Astrocyte of the cerebellum (primary cell): ENCODE data around the gene JUNB.
A peak's percentile ranks its signal among the peaks of the same experiment; 100 is the strongest.

Experiments used
- DNase-seq: peaks from one replicate; pipeline ENCODE4 v3.0.0-alpha.2; 2011; ENCODE audit warnings: low read depth
- H3K4me3 ChIP-seq: 2 replicates; pipeline ENCODE4 v1.5.1; 2011; ENCODE audit warnings: mild to moderate bottlenecking, low read depth, low read length, moderate library complexity
- in situ Hi-C: cut with HindIII; loops from 2 replicates; pipeline ENCODE4 v1.10.0; 2017; ENCODE audit warnings: low sequenced_read_pairs
- TF ChIP-seq, protein P1 (sequence below): IDR thresholded peaks from 2 replicates; pipeline ENCODE4 v1.5.1; 2012; ENCODE audit warnings: low read length, low read depth, moderate library complexity, mild to moderate bottlenecking; ENCODE audit errors: missing control alignments

JUNB gene

DNA sequence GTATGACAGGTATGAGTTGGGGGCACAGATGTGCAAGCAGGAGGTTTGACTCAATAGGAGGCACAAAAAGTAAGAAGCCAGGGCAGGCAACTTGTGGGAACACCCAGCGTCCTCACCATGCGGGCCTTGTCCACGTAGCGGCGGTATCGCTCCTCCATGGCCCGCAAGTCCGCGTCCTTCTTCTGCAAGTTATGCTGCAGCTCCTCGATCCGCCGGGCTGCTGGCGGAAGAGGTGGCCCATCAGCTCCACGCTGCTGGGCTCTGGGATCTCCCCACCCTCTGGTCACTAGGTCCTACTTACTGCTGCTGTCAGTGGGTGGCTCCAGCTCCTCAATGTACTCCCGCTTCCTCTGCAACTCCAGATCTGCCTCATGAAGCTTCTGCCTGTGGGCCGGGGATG lies 26.6 kb upstream of the JUNB start:
- no peak overlapping the region for H3K4me3 ChIP-seq
- in situ Hi-C loops, result loop anchor here (5.0 kb wide), 2 partner anchors 53 to 83 kb away; no protein-coding TSS in a partner anchor
- TF ChIP-seq, protein P1, sequence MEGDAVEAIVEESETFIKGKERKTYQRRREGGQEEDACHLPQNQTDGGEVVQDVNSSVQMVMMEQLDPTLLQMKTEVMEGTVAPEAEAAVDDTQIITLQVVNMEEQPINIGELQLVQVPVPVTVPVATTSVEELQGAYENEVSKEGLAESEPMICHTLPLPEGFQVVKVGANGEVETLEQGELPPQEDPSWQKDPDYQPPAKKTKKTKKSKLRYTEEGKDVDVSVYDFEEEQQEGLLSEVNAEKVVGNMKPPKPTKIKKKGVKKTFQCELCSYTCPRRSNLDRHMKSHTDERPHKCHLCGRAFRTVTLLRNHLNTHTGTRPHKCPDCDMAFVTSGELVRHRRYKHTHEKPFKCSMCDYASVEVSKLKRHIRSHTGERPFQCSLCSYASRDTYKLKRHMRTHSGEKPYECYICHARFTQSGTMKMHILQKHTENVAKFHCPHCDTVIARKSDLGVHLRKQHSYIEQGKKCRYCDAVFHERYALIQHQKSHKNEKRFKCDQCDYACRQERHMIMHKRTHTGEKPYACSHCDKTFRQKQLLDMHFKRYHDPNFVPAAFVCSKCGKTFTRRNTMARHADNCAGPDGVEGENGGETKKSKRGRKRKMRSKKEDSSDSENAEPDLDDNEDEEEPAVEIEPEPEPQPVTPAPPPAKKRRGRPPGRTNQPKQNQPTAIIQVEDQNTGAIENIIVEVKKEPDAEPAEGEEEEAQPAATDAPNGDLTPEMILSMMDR, result no peak
- no peak for DNase-seq

DNA sequence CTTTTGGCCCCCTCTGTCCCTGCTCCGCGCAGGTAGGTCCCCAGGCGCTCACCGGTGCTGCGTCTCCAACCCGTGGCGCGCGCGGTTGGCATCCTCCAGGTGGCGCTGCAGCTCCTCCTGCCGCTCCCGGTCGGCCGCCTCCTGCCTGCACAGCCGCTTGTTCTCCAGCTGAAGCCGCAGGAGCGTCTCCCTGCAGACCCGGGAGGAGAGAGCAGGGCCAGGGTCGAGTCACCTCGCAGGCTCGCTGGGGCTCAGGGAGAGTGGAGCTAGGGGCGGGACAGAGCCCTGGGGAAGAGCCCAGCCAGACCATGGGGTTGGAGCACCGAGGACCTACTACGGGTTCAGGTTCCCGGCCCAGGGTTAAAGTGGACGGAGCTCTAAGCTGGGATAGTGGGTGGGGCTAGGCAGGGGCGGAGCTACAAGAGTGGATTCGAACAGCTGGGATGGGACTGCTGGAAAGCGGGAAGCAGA lies 25.2 kb upstream of the JUNB start:
- TF ChIP-seq, protein P1, result peak; percentile 65
- DNase-seq, result no peak
- H3K4me3 ChIP-seq, result peak overlapping the region; percentile 35
- in situ Hi-C loops, result loop anchor here (5.0 kb wide), 2 partner anchors 51 to 81 kb away; no protein-coding TSS in a partner anchor

DNA sequence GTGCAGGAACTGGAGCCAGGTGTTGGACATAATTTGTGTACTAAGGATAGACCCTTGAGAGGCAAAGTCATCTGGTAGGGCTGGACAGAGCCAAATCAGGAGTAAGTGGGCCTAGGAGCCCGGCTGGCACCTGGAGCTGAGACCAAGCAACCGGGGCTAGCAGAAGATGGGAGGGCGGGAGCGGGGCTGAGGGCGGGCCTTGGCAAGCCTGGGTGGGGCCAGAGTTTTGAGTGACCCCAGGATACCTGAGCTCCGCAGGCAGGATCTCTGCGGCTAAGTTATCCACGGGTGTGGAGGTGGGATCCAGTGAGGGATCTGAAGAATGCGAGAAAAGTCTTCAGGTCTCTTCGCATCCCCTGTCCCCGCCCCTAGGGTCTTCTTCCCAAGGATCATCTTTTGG lies 24.1 kb upstream of the JUNB start:
- TF ChIP-seq, protein P1, result no peak
- DNase-seq, result no peak
- no peak overlapping the region for H3K4me3 ChIP-seq
- in situ Hi-C loops, result loop anchor here (5.0 kb wide), 2 partner anchors 50 to 80 kb away; no protein-coding TSS in a partner anchor

DNA sequence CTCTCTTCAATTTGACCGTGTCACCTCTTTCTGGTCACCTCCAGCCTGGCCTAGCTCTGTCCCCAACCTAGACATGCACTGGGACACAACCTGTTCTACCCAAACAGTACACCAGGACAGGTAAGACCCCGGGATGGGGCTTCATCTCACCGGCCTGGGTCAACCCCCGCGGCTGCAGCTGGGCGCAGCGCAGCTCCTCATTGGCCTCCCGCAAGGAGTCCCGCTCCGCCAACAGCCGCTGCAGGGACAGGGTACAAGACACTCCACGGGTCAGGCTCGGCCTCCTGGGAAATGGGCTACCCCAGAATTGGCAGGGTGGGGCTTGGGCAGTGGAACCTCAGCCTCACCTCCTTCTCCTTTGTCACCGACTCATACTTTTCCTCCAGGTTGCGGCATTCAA lies 23.6 kb upstream of the JUNB start:
- H3K4me3 ChIP-seq, result no peak overlapping the region
- TF ChIP-seq, protein P1, result no peak
- DNase-seq, result no peak
- in situ Hi-C loops, result loop anchor here (5.0 kb wide), 2 partner anchors 50 to 80 kb away; no protein-coding TSS in a partner anchor

DNA sequence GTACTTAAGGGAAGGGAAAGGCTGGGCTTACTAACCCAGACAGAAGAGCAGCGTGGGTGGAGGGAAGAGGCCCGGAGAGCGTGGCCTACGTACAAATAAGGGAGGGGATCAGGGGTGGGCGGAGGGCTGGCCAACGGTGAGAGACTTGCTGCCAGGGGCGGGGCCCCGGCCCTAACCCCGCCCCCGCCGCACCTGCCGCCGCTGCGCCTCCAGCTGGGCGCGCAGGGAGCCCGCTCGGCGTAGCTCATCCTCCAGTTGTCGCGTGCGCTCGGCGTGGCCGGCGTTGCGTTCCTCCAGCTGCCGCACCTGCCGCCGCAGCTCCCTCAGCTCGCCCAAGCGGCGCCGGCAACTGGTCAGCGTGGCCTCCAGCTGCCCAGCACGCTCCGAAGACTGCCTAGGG lies 21.6 kb upstream of the JUNB start:
- TF ChIP-seq, protein P1, result no peak
- no peak for DNase-seq
- in situ Hi-C loops, result loop anchor here (5.0 kb wide), 2 partner anchors 48 to 78 kb away; no protein-coding TSS in a partner anchor
- H3K4me3 ChIP-seq, result no peak overlapping the region

DNA sequence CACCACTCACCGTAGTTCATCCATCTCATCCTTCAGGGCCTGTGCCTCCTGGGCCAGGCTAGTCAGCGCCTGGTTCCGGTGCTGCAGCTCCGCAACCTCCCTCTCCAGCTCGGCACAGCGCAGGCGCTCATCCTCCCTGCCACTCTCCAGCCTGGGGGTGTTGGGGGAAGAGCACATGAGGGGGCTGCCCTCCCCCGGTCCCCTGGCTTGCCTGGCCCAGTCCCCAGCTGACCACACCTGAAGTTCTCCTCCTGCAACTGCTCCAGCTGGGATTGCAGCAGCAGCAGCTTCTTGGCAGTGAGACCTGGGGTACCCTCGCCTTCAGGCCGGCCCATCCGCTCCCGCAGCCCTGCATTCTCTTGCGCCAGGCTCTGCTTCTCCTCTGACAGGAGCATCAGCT lies 20.4 kb upstream of the JUNB start:
- DNase-seq, result no peak
- TF ChIP-seq, protein P1, result no peak
- in situ Hi-C loops, result no loop called here
- no peak overlapping the region for H3K4me3 ChIP-seq
